Measurements from ENCODE around the gene PRMT7.
A peak's percentile ranks its signal among the peaks of the same experiment; 100 is the strongest.
"Not testable (repeated sequence)": the region's sequence is repeated elsewhere in the genome, so short reads cannot be mapped to it uniquely, and the experiment has no call there.

Gene PRMT7

GRCh38 chr16:68283801-68284598, 26.8 kb upstream of the PRMT7 start:
- DNase-seq (ENCODE audit: low read depth in 1 of 2, low spot score in 1 of 2), result no peak

GRCh38 chr16:68284847-68285246, 26.0 kb upstream of the PRMT7 start:
- DNase-seq (ENCODE audit: low read depth in 1 of 2, low spot score in 1 of 2), result no peak

- DNase-seq (ENCODE audit: low read depth in 1 of 2, low spot score in 1 of 2), result no peak
Observed at GRCh38 chr16:68285683-68286082, 25.1 kb upstream of the PRMT7 start.

- DNase-seq (ENCODE audit: low read depth in 1 of 2, low spot score in 1 of 2), result no peak
Observed at GRCh38 chr16:68286153-68287074, 24.4 kb upstream of the PRMT7 start.

- DNase-seq (ENCODE audit: low read depth in 1 of 2, low spot score in 1 of 2), result no peak
Observed at GRCh38 chr16:68287276-68288251, 23.3 kb upstream of the PRMT7 start.

GRCh38 chr16:68288252-68288650, 22.6 kb upstream of the PRMT7 start:
- DNase-seq (ENCODE audit: low read depth in 1 of 2, low spot score in 1 of 2), result no peak

- DNase-seq (ENCODE audit: low read depth in 1 of 2, low spot score in 1 of 2), result not testable (repeated sequence)
Observed at GRCh38 chr16:68288796-68289195, 22.0 kb upstream of the PRMT7 start.

GRCh38 chr16:68289202-68289601, 21.6 kb upstream of the PRMT7 start:
- no peak for DNase-seq (ENCODE audit: low read depth in 1 of 2, low spot score in 1 of 2)

GRCh38 chr16:68289621-68290329, 21.0 kb upstream of the PRMT7 start:
- peak in 1 of 2 donors; percentile 32 for DNase-seq (ENCODE audit: low read depth in 1 of 2, low spot score in 1 of 2)

- no peak for DNase-seq (ENCODE audit: low read depth in 1 of 2, low spot score in 1 of 2)
Observed at GRCh38 chr16:68290450-68290849, 20.4 kb upstream of the PRMT7 start.

GRCh38 chr16:68291227-68291626, 19.6 kb upstream of the PRMT7 start:
- no peak for DNase-seq (ENCODE audit: low read depth in 1 of 2, low spot score in 1 of 2)

- DNase-seq (ENCODE audit: low read depth in 1 of 2, low spot score in 1 of 2), result no peak
Observed at GRCh38 chr16:68292425-68292824, 18.4 kb upstream of the PRMT7 start.

- DNase-seq (ENCODE audit: low read depth in 1 of 2, low spot score in 1 of 2), result no peak
Observed at GRCh38 chr16:68296291-68296690, 14.5 kb upstream of the PRMT7 start.

GRCh38 chr16:68296693-68297092, 14.1 kb upstream of the PRMT7 start:
- DNase-seq (ENCODE audit: low read depth in 1 of 2, low spot score in 1 of 2), result no peak

GRCh38 chr16:68297908-68298307, 12.9 kb upstream of the PRMT7 start:
- DNase-seq (ENCODE audit: low read depth in 1 of 2, low spot score in 1 of 2), result no peak

GRCh38 chr16:68298312-68298711, 12.5 kb upstream of the PRMT7 start:
- no peak for DNase-seq (ENCODE audit: low read depth in 1 of 2, low spot score in 1 of 2)

- DNase-seq (ENCODE audit: low read depth in 1 of 2, low spot score in 1 of 2), result no peak
Observed at GRCh38 chr16:68298907-68299561, 11.8 kb upstream of the PRMT7 start.

GRCh38 chr16:68299571-68300453, 11.0 kb upstream of the PRMT7 start:
- no peak for DNase-seq (ENCODE audit: low read depth in 1 of 2, low spot score in 1 of 2)
